LNCaP clone FGC (cell line): Measurements from ENCODE around the gene GTPBP4.

Source experiments
- DNase-seq: peaks from one replicate; pipeline ENCODE4 v3.0.0-alpha.2; 2011; ENCODE audit warnings: low read depth
- H3K4me3 ChIP-seq: 2 replicates; pipeline ENCODE4 v1.5.1; 2011; ENCODE audit warnings: mild to moderate bottlenecking, low read depth, low read length, control low read depth
- TF ChIP-seq, protein P1 (sequence below): IDR thresholded peaks from 2 replicates; pipeline ENCODE4 v1.5.1; 2012; ENCODE audit warnings: mild to moderate bottlenecking; ENCODE audit not compliant: control insufficient read depth, insufficient read depth; ENCODE audit errors: extremely low read depth

Gene GTPBP4

DNA sequence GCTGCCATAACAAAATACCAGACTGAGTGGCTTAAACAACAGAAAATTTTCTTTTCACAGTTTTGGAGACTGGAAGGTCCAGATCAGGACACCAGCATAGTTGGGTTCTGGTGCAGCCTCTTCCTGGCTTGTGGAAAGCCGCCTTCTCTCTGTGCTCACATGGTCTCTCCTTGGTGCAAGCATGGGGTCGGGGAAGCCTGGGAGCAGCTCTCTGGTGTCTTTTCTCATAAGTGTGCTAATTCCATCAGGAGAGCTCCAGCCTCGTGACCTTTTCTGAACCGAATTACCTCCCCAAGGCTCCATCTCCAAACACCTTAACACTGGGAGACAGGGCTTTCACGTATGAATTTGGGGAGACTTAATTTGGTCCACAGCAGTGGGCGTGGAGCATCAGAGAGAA, 4.8 kb upstream of the GTPBP4 start:
- DNase-seq: no peak
- TF ChIP-seq, protein P1, sequence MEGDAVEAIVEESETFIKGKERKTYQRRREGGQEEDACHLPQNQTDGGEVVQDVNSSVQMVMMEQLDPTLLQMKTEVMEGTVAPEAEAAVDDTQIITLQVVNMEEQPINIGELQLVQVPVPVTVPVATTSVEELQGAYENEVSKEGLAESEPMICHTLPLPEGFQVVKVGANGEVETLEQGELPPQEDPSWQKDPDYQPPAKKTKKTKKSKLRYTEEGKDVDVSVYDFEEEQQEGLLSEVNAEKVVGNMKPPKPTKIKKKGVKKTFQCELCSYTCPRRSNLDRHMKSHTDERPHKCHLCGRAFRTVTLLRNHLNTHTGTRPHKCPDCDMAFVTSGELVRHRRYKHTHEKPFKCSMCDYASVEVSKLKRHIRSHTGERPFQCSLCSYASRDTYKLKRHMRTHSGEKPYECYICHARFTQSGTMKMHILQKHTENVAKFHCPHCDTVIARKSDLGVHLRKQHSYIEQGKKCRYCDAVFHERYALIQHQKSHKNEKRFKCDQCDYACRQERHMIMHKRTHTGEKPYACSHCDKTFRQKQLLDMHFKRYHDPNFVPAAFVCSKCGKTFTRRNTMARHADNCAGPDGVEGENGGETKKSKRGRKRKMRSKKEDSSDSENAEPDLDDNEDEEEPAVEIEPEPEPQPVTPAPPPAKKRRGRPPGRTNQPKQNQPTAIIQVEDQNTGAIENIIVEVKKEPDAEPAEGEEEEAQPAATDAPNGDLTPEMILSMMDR: no peak

DNA sequence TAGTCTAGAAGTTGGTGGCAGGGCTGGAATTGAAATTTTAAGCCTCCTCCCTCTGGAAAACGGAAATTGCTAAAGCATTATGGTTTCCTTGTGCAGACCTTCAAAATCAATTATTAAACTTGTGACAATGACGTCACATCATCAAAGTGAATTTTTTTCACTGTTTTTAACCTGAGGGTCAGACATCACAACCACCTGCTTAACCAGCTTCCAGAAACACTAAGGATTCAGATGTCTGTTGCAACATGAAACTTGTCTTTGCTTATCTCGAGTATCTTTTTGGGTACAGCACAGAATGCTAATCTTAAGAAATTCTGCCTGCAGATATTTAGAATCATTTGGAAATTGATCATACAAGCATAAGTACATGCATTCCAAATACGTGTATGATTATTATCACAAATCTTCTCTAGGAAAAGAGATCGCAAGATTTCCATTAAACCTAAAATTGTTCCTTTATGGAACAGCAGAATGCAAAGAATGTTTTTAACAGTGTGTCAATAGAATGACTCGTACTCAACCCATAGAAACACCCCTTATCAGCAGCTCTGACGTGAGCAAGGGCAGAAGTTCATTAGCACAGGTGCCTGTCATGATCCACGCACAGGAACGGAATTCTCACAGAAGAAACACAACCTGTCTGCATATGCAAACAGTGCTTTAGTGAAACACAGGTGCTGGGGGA, 4.1 kb upstream of the GTPBP4 start:
- no peak overlapping the region for H3K4me3 ChIP-seq
- TF ChIP-seq, protein P1: no peak
- DNase-seq: no peak

More for the DNA sequence above, 4.8 kb upstream of the GTPBP4 start:
- no peak overlapping the region for H3K4me3 ChIP-seq

DNA sequence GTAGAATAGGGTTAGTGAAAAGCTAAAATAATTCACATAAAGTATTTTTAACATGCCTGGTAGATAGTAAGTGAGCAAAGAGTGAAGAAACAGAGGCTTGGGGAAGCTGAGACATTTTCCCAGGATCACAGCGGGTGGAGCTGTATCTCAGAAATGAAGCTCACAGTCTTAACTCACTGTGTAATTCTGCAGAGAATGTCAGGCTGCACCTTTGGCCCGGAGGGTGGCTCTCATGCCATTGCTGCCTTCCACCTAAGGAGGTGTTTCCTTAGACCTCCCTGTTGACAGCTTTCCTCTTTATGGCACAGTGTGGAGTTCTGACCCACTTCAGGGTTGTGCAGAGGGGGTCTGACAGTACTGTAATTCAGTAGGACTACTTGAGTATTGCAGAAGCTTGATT, 2.9 kb upstream of the GTPBP4 start:
- H3K4me3 ChIP-seq: no peak overlapping the region
- TF ChIP-seq, protein P1: no peak
- DNase-seq: no peak

DNA sequence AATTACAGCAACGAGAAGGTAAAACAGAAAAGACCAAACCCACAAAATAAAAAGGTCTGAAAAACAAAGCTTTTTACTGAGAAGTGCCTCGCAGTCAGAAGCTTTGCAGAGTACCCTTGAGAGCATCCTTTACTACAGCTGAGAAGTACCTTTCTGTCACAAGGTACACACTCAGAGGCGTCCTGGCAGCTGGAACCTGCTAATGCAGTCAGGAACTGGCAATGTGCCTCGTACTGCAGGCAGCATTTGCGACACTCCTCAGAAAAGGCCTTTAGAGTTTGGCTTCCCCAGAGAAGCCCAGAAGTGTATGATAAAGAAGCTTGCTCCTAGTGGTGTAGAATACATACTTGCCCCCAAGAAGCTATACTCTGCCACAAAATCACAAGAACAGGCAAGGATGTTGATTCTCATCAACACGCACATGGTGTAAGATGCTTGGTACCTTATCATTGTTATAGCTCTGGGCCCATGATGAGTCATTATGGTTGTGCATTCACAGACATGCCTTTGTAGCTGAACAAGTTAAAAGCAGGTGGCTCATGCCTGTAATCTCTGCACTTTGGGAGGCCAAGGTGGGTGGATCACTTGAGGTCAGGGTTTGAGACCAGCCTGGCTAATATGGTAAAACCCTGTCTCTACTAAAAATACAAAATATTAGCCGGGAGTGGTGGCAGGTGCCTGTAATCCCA, 2.0 kb upstream of the GTPBP4 start:
- no peak for DNase-seq
- TF ChIP-seq, protein P1: no peak

DNA sequence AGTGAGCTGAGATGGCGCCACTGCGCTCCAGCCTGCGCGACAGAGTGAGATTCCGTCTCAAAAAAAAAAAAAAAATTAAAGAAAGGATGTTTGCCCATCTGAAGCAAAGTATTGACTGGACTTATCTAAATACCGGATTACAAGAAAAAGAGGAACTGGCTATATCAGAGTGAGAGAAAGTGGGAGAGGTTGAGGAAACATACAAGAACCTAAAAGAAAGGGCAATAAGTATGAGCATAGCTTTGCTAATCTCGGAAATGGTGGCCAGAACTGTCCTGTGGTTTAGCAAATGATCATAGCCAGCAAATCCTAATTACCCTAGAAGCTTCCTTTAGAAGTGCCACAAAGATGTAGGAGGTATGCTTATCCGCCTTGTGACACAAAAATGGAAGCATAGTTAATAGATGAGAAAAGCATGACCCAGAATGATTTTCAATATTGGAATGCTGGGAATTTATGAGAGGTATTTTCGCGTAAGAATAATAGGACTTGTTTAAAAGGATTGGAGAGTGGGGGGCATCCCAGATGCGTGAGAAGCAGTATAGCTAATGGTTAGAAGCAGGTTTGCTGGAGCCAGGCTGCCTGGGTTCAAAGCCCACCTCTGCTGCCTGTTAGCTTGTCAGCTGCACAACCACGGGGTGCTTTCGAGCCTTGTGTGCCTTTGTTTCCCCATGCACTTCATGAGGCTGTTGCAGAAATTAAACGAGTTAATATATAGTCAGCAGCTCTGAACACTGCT, 1.2 kb upstream of the GTPBP4 start:
- peak overlapping the region; percentile 92 for H3K4me3 ChIP-seq
- no peak for DNase-seq
- TF ChIP-seq, protein P1: no peak

More for the DNA sequence above, 2.0 kb upstream of the GTPBP4 start:
- H3K4me3 ChIP-seq: no peak overlapping the region

DNA sequence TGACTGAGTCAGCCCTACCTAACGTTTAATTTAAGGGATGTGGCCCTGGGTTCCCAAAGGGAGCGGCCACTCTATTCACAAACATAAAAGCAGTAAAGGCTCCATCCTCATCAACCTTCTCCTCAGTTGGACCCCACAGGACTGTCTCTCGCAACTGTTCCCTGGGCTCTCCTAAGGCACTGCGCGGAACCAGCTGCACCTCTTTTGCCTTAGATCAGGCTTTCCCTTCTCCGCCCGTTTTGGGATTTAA, 689 bp upstream of the GTPBP4 start:
- no peak for DNase-seq
- TF ChIP-seq, protein P1: no peak

More for the DNA sequence above, 689 bp upstream of the GTPBP4 start:
- peak overlapping the region; percentile 92 for H3K4me3 ChIP-seq
